GM12872 (cell line): Measurements from ENCODE around the gene SIM2.

Source experiments
- TF ChIP-seq, protein P1 (sequence below): IDR thresholded peaks from 3 replicates; pipeline ENCODE4 v1.5.1; 2011; ENCODE audit warnings: low read depth, mild to moderate bottlenecking, low read length, moderate library complexity; ENCODE audit not compliant: insufficient read depth

SIM2 gene

GRCh38 chr21:36694031-36694515, 4.8 kb upstream of the SIM2 start:
- TF ChIP-seq, protein P1, sequence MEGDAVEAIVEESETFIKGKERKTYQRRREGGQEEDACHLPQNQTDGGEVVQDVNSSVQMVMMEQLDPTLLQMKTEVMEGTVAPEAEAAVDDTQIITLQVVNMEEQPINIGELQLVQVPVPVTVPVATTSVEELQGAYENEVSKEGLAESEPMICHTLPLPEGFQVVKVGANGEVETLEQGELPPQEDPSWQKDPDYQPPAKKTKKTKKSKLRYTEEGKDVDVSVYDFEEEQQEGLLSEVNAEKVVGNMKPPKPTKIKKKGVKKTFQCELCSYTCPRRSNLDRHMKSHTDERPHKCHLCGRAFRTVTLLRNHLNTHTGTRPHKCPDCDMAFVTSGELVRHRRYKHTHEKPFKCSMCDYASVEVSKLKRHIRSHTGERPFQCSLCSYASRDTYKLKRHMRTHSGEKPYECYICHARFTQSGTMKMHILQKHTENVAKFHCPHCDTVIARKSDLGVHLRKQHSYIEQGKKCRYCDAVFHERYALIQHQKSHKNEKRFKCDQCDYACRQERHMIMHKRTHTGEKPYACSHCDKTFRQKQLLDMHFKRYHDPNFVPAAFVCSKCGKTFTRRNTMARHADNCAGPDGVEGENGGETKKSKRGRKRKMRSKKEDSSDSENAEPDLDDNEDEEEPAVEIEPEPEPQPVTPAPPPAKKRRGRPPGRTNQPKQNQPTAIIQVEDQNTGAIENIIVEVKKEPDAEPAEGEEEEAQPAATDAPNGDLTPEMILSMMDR, result no peak

- TF ChIP-seq, protein P1, result no peak
Observed at GRCh38 chr21:36694593-36695282, 4.2 kb upstream of the SIM2 start.

DNA sequence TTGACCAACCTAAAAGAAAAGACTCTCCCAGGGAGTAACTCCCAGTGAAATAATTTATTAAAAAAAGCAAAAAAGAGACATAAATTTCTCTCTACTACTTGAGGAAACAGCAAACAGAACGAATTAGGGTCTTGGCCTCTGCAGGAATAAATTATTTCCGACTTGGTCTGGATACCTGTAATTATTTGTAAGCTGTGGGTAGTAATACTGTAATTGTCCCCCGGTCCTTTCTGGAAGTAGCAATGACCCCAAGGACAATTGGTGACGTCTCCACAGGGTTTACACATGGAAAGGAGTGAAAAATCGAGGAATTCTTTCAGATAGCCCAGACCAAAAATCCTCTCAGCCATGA, 3.7 kb upstream of the SIM2 start:
- TF ChIP-seq, protein P1, result no peak

DNA sequence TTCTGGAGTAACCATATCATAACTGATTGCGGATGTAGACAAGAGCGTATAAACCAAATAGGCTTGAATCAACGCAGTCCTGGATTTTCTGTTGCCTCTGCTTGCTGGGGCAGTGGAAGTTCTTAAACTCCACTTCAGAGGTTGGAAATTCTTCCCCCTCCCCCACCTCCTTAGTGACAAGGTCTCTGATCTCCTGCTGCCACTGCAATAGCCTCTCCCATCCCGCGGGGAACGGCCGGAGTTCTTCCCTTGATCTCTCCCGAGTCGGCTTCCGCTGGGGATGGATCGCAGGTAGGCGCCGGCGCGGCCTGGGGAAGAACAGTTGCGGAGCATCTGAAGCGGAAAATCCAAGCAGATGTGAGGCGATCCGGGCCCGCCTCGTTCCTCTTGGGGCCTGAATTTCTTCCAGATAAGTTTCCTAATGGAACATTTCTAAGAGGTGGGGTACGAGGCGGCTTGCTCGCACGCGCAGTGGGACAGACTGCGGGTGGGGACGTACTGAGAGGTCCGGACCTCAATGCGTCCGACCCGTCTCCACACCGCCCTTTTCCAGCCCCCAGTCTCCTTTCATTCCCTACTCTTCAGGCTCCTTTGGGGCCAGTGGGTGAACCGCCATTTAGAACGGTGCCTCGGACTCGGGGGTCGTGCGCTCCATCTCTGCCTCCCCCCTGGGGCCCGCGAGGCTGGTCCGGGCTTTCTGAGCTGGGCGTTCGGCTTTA, 3.1 kb upstream of the SIM2 start:
- TF ChIP-seq, protein P1, result no peak

DNA sequence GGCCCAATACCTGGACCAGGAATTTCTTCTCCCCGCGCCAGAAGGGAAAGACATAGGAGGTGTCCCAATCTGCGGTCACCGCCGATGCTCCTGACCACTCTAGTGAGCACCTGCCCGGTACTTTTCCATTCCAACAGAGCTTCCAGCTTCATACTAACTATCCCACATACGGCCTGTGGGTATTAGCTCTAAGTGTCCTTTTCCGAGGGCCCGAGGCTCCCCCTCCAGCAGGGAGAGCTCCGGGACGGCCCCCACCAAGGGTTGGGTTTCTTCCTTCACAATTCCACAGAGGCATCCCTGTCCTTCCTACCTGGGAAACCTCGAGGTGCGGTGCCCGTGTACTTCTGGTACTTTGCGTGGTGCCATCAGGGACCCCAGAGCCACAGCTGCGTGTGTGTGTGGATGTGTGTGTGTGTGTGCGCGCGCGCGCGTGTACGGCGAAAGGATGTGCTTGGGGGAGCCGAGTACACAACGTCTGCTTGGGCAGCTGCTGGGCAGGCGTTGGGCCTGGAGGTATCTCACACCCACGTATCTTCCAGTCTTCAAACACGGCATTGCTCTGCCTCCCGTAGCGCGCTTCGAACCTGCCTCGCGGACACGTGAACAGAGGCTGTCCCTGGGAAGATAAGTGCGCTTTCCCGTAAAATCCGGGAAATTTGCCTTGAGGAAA, 2.4 kb upstream of the SIM2 start:
- TF ChIP-seq, protein P1, result no peak

DNA sequence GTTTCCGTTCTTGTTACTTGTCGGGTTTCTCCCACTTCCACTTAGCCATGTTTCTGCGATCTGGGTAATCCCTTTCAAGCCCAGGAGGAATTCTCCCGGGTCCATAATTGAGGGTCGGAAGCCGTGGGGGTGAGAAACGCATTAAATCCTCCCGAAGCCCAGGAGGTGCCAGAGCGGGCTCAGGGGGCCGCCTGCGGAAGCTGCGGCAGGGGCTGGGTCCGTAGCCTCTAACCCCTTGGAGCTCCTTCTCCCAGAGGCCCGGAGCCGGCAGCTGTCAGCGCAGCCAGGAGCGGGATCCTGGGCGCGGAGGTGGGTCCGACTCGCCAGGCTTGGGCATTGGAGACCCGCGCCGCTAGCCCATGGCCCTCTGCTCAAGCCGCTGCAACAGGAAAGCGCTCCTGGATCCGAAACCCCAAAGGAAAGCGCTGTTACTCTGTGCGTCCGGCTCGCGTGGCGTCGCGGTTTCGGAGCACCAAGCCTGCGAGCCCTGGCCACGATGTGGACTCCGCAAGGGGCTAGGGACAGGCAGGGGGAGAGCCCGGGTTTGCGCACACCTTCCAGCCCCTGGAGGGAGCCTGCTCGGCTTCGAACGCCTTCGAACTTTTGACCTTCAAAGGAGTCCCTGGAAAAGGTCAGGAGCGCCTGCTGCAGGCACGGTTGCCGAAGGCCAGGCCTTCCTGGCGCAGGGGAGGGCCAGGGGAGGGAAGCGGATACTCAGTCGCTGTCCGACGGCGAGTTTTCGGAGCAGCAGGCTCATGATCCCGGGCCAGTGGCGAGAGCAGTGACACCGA, 1.7 kb upstream of the SIM2 start:
- TF ChIP-seq, protein P1, result no peak
